Measurements from ENCODE around the gene FPR2.
"Not testable (repeated sequence)": the region's sequence is repeated elsewhere in the genome, so short reads cannot be mapped to it uniquely, and the experiment has no call there.

The FPR2 gene, protein sequence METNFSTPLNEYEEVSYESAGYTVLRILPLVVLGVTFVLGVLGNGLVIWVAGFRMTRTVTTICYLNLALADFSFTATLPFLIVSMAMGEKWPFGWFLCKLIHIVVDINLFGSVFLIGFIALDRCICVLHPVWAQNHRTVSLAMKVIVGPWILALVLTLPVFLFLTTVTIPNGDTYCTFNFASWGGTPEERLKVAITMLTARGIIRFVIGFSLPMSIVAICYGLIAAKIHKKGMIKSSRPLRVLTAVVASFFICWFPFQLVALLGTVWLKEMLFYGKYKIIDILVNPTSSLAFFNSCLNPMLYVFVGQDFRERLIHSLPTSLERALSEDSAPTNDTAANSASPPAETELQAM

DNA sequence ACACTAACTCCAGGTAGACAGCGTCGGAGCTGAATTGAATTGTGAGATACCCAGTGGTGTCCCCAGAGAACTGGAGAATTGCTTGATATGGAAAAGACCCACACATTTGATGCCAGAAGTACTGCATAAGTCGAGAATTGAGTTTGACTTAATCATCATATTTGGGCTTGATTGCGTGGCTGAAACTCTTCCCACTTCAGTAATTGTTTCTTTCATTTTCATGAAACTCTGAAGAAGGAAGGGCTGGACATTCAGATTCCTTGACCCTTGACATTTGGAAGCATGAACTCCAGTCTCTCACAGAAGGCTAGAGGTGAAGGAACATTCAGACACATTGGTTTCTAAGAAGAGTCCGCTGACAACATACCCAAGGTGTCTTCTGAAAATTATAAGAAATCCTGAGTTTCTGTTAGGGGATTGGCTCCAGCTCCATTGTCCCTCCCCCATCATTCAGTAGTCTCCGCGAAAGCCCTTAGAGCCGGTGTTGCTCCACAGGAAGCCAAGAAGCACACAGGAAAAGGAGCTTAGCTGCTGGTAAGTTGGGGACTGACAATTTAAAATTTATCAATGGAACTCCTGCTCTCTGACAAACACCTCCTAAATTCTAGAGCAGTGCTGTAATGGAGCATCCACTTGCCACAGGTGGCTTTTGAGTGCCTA is at the start of gene FPR2:
FPR2 (plus strand) TSS at position 484 of the 660 bp plus-strand sequence. CDS start 7,479 bp downstream, outside the sequence.
- no peak for FAIRE-seq
- no peak for DNase-seq (ENCODE audit: insufficient read length, low spot score)

DNA sequence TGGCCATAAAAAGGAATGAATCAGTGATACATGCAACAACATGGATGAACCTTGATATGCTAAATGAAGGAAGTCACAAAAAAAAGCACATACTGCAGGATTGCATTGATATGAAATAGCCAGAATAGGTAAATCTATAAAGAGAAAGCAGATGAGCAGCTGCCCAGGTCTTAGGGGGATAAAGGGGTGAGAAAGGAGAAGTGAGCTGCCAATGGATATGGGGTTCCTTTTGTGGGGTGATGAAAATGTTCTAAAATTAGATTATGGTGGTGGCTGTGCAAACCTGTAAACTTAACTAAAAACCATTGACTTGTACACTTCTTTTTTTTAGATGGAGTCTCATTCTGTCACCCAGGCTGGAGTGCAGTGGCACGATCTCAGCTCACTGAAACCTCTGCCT is 49.3 kb upstream of the FPR2 start:
- FAIRE-seq (no peak), DNase-seq (ENCODE audit: insufficient read length, low spot score) (no peak)

DNA sequence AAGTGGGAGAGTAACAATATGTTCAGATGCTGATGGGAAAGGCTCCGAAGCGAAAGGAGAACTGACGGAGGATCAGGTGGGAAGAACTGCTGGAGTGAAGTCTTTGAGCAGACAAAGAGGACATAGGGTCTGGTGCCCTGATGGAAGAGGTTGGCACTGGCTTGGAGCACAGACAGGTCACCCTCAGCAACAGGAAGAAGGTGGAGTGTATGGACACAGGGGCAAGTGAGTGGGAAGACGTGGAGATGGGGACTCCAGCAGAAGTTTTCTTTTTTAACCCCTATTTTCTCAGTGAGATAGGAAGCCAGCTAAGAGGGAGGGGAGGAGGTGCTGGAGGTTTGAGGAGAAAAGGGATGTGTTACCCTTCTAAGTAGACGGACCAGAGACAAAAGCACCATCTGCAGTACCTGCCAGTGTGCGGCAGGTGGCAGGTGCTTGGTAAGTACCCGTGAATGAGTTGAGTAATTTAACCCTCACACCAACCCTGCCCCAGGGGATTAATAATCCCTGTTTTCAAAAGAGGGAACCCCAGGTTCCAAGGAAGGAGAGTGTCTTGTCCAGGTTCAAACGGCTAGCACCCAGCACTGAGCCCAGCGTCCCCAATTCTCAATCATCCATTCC is 48.4 kb upstream of the FPR2 start:
- peak; percentile 51 for DNase-seq (ENCODE audit: insufficient read length, low spot score)
- FAIRE-seq, result peak; percentile 28

DNA sequence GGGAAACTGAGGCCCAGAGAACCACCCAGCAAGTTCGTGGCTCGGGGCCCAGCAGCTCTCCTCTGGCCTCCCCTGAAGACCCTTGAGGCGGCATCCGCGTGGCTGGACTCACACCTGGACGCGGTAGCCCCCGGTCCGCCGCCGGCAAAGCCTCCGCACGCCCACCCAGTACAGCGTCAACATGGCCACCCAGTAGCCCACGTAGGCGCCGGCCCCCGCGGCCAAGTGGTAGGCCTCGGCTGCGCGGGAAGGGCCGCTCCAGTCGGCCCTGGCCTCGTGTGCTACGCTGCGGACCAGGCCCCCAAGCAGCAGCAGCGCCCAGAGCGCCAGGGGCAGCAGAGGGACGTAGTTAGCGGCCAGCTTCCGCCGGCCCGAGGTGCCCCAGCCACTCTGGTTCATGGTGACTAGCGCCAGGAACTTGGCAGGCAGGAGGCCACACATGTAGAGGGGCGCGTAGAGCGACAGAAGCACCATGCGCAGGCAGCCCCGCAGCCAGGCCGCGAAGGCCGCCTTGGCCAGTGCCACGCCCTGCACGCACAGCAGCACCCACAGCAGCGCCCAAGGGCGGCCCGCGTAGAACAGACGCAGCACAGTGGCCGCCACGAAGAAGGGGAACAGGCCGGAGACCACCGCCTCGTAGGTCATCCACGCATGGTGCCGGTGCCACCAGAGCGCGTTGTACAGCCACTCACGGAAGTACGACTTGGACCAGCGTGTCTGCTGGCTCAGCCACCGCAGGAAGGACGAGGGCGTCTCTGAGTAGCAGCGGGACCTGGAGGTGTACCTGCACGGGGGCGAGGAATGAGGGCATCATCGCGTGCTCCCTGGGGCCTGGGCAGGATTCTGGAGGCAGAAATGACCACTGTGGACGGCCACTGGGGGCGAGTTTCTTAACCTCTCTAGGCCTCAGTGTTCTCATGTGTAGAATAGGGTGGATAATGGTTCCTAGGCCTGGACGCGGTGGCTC is 47.4 kb upstream of the FPR2 start:
- FAIRE-seq (no peak), DNase-seq (ENCODE audit: insufficient read length, low spot score) (no peak)

DNA sequence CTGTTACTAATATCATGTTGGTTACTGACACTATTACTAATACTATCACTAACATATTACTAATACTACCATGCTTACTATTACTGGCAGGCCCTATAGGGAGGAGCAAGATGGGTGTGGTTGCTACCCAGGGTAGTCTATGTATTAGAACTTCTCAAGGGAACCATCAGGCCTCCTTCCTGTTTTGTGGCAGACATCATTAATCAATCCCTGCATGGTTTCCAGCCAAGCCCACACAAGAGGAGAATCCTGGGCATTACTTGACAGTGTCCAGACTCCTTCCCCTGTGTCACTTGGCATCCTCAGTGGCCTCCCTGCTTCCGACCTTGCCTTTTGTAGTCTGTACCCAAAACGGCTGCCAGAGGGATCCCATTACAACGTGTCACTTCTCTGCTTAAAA is 46.1 kb upstream of the FPR2 start:
- DNase-seq (ENCODE audit: insufficient read length, low spot score) (no peak), FAIRE-seq (no peak)

DNA sequence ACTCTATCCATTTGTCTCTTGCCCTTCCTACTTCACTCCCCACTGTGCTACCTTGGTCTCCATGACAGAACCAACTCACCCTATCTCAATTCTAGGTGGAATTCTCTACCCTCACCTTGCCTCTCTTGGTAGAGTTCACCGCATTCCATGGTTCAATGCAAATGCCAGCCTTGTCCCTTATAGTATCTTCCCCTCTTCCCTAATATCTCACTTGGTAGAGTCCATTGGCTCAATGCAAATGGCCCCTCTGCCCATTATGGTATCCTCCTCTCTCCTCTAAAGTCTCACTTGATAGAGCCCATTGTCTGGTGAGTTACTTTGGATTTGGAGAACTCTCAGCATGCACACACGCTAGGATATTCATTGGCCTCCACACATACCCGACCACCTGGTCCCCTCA is 45.1 kb upstream of the FPR2 start:
- no peak for DNase-seq (ENCODE audit: insufficient read length, low spot score)
- no peak for FAIRE-seq

DNA sequence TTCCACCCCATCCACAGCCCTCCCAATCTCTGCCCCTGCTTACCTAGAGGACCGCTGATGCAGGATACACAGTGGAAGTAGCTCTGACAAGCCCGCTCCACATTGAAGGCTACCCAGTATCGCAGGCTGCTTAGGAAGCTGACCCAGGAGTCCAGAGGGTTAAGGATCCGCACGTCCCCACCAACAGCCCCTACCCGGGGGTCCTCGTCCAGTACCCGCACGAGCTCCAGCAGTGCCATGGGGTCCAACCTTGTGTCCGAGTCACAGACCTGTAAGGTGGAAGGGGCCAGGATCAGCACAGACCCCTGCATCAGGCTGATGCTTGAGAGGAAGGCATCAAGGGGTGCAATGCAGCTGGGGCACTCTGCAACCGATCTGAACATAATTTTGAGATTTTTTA is 44.1 kb upstream of the FPR2 start:
- no peak for FAIRE-seq
- no peak for DNase-seq (ENCODE audit: insufficient read length, low spot score)

DNA sequence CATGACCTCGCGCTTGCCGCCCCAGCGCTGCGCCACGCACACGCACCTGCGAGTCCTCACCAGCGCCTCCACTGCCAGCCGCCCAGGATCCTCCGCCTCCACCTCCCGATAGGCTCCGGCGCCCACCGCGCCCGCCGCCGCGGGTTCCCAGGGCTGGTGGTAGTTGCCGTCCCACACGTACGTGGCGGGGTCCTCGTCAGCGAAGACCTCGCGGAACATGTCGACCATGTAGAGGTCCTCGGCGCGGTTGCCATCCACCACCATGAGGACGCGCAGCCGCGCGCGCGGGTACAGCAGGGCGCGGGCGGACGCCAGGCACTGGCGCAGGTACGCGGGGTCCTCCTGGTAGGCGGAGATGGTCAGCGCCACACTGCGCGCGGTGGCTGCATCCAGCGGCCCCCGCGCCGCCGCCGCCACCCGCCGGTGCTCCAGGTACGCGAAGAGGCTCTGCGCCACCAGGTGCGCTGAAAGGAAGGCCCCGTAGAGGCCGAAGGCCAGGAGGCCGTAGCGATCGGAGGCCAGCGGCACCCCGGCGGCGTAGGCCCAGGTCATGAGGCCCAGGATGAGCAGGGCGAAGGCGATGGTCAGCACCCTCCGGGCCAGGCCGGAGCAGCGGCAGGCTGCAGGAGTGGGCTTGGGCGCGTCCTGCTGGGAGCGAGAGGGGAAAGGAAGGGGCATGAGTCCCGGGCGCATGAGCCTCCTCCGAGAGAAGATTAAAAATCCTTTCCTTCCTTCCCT is 41.6 kb upstream of the FPR2 start:
- DNase-seq (ENCODE audit: insufficient read length, low spot score) (no peak), FAIRE-seq (no peak)

DNA sequence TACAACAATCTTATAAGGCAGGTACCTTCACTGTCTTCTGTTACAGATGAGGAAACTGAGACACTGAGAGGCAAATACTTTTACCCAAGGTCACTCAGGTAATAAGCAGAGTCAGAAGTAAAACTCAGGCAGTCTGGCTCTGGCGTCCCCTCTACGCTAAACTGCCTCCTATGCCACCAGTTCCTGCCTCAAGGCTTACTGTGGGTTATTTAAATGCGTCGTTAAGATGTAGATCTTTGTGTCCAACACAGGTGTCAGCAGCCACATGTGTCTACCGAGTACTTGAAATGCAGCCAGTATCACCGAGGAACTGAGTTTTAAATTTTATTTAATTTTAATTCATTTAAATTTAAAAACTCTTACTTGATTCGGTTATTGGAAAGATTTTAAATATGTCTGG is 39.1 kb upstream of the FPR2 start:
- DNase-seq (ENCODE audit: insufficient read length, low spot score) (no peak), FAIRE-seq (no peak)

DNA sequence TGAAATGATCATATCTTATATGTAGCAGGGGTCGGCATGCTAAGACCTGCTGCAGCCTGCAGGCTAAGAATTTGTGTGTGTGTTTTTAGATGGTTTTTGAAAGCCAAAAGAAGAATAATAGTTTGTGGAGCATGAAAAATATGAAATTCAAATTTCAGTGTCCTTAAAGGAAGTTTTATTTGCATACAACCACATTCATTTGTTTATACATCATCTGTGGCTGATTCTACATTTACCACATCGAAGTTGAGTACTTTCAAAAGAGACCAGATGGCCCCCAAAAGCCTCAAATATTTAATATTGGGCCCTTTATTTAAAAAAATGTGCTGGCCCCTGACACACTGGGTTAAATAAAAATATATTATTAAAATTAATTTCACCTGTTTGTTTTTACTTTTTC is 38.5 kb upstream of the FPR2 start:
- FAIRE-seq (no peak), DNase-seq (ENCODE audit: insufficient read length, low spot score) (no peak)

DNA sequence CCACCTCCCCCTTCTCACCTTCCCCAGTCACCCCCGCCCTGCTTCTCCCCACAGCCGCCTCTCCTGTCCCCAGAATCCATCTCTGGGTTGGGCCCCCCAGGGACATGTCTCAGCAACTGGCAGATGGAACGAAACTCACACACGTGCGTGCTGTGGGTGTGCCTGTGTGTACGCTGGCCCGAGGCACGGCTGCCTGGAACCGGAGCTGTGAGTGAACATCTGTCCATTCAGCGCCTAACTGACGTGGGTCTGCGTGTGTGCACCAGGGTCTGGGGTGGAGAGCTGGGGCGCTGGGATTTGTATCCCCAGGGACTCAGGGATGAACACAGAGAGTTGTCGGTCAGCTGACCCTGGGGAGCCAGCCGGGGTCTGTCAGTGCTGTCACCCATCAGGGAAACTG is 36.4 kb upstream of the FPR2 start:
- DNase-seq (ENCODE audit: insufficient read length, low spot score), result no peak
- no peak for FAIRE-seq

DNA sequence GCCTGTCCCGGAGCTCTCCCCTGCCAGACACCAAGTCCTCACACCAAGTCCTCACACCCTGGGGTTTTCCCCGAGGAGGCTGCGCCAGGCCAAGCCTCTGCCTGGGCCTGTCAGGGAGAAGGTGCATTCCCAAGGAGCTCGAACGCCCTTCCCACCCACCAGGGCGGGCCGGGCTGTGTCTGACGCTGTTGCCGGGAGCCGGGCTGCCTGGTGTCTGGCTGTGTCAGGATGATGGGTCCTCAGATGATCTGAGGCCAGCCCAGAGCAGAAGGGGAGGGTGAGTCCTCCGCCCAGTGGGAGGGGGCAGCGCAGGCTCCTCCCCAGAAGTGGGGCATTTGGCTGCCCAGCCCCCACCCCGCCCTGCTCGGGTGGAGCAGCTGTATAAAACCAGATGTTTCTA is 34.9 kb upstream of the FPR2 start:
- DNase-seq (ENCODE audit: insufficient read length, low spot score) (peak; percentile 47), FAIRE-seq (peak; percentile 9)

DNA sequence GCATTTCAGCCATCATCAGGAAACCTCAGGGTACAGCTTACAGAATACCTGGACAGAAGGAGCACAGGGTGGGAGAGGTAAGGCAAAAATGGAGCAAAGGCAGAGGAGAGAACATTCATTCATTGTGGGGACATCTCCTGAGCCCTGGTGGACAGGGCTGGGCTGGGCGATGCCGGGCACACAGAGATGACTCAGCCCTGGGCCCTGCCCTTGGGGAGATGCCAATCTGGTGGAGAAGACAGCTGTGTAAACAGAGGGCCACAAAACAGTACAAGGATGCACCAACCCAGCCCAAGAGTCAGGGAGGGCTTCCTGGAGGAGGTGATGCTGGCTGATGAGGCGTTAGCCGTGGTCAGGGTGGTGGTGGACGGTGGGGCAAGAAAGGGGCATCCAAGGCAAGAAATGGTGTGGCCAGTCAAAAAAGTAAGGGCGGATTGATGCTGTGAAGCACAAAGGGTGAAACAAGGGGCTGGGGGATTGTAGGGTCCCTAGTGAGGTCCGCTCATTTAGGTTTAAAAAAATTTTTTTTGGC is 33.6 kb upstream of the FPR2 start:
- FAIRE-seq (no peak), DNase-seq (ENCODE audit: insufficient read length, low spot score) (no peak)

DNA sequence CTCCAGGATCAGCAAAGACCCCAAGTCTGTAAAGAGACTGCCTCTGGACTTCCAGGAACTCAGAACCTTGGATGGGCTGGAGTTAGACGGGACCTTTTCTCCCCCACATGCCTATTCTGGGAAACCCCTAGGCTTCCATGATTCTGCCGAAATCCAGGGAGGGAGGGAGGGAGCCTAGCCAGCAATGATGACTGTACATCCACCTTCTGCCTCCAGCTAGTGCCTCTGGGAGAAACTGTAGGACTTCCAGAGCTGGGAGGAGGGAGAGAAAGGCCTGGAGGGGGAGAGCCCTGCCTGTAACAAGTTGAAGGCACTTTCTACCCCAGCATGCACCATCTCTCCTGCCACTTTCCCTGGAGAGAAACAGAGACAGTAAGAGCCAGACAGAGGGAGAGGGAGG is 31.2 kb upstream of the FPR2 start:
- DNase-seq (ENCODE audit: insufficient read length, low spot score), result no peak
- no peak for FAIRE-seq

DNA sequence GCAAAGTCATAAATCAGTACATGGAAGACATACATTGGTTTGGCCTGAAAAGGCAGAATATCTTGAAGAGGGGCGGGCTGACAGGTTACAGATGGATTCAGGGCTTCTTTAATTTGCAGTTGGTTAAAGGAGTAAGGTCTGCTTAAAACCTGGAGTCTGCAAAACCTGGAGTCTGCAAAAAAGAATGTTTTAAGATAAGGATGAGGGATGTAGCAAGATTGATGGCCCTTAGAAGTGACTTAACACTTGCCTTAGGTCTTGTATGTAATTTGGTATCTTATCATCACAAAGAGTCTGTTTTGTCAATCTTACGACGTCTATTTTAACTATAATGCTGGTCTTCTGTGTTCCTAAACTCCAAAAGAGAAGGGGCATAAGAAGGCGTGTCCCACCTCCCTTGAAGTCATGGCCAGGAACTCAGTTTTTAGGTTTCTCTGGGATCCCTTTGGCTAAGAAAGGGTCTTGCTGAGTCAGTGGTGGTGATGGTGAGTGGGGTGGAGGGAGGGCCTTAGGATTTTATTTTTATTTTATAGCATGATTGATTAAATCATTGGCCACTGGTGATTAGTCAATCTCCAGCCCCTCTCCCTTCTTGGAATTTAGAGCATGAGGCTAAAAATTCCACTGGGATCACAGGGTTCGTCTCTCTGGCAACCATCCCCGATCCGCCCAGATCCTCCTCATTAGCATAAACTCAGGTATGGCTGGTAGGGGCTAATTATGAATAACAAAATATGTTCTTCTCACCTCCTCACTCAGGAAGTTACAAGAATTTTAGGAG is 27.0 kb upstream of the FPR2 start:
- FAIRE-seq, result no peak

DNA sequence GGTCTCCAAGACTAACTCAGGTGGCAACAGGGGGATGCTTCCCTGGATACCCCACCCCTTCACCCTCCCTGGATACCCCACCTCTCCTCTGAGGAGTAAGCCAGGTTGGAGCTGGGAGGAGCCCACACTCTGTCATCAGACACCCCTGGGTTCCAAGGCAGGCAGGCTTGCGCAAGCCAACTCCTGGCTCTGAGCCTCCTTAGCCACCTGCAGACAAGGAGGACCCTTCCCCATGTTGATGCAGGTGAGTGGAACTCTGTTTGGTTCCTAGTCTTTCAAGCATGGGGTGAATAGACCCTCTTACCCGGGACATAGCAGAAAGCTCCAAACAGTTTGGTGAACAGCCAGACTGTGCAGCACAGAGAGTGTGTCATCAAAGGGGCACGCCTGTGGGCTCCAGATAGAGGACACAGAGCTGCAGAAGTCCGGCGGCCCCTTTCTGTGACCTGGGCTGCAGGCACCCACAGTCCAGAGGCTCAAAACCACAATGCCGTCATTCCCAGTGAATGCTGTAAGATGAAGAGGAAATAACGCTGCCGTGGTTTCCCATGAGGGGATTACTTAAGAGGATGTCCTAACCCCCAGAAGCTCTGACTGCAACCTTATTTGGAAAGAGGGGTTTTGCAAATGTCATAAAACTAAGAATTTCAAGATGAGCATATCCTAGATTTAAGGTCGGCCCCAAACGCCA is 25.1 kb upstream of the FPR2 start:
- peak; percentile 44 for FAIRE-seq
- DNase-seq (ENCODE audit: insufficient read length, low spot score), result peak; percentile 51

More for the DNA sequence above, 27.0 kb upstream of the FPR2 start:
- DNase-seq (ENCODE audit: insufficient read length, low spot score), result no peak

DNA sequence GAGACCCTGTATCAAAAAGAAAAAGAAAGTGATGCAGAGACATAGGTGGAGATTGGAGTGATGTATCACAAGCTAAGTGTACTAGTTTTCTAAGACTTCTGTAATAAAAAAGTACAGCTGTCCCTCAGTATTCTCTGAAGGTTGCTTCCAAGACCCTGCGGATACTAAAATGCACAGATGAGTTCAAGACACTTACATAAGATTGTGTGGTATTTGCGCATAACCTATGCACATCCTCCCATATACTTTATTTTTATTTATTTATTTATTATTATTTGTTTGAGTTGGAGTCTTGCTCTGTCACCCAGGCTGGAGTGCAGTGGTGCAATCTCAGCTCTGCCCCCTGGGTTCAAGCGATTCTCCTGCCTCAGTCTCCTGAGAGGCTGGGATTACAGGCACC is 23.6 kb upstream of the FPR2 start:
- FAIRE-seq (no peak), DNase-seq (ENCODE audit: insufficient read length, low spot score) (no peak)

DNA sequence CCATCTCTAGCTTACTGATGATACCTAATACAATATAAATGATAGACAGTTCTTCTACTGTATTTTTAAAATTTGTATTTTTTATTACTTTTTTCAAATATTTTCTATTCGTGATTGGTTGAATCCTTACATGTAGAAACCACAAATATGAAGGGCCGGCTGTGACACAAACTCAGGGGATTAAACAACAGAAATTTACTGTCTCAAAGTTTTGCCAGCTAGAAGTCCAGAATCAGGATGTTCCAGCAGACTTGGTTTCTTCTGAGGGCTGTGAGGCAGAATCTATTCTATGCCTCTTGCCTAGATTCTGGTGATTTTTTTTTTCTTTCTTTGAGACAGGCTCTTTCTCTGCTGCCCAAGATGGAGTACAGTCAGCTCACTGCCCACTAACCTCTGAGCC is 23.1 kb upstream of the FPR2 start:
- no peak for FAIRE-seq
- DNase-seq (ENCODE audit: insufficient read length, low spot score), result no peak

DNA sequence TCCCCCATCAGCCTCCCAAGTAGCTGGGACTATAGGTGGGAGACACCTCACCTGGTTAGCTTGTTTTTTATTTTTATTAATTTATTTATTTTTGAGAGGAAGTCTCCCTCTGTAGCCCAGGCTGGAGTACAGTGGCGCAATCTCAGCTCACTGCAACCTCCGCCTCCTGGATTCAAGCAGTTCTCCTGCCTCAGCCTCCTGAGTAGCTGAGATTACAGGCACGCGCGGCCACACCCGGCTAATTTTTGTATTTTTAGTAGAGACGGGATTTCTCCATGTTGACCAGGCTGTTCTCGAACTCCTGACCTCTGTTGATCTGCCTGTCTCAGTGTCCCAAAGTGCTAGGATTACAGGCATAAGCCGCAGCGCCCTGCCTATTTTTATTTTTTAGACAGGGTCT is 22.5 kb upstream of the FPR2 start:
- DNase-seq (ENCODE audit: insufficient read length, low spot score); FAIRE-seq: not testable (repeated sequence)
